UCSD-AML1 (cell line): ENCODE data around the gene CEMIP2.

ENCODE experiments used
- DNase-seq: peaks from one replicate; lab custom pipeline; 2025; ENCODE audit not compliant: unreplicated experiment; lab: John Stamatoyannopoulos, UW

The CEMIP2 gene

DNA sequence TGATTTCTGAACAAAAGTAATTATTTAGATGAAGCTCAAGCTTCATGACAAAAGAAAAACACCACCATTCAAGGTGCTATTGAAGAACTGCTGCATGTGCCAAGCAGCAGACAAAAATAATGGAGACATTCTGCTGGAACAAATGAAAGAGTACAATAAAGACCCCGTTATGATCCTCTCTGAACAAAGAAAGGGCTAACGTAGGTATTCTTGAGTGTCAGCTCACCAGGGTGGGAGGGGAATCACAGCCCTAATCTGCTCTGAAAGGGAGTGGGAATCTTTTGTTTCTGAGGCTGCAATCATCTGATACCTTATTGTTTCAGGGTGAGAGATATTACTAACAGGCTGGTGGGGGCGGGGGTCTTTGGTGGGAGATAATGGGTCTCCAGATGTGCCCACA is 15.4 kb downstream of the CEMIP2 start:
- DNase-seq: no peak

DNA sequence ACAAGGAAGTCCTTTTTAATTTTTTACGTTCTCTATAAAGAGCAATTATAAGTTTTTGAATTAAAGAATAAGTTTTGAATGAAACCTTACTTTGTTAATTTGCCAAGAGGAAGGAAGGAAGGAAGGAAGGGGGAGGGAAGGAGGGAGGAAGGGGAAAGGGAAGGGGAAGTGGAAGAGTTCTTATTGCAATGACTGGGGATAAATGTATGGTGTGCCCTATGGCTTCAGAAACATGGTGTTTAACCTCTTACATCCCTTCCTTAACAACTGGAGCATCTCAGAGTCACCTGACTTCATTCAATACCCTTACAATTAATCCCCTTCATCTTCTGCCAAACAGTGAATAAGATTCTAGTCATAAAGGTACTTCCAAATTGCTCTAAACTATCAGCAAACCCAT is 16.0 kb downstream of the CEMIP2 start:
- DNase-seq: no peak

- DNase-seq: no peak
Observed at GRCh38 chr9:71748280-71748743, 20.0 kb downstream of the CEMIP2 start.

- no peak for DNase-seq
Observed at GRCh38 chr9:71747576-71747975, 20.7 kb downstream of the CEMIP2 start.

DNA sequence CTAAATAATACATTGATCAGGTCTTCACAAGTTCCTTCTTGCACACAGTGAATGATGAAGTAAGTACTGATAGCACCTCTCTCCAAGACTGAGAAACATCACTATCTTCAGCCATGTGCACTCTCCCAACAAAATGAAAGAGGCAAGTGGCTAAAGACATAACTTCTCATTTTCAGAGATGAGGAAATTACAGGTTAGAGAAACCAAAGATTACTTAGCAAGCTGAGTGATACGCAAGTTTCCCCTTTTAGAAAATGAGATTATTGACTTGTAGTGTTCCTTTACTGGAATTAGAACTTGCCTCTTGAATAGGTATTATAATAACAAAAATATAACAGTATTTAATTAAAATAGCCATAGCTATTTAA is 21.6 kb downstream of the CEMIP2 start:
- no peak for DNase-seq

GRCh38 chr9:71746023-71746757 is 22.1 kb downstream of the CEMIP2 start:
- DNase-seq: no peak

DNA sequence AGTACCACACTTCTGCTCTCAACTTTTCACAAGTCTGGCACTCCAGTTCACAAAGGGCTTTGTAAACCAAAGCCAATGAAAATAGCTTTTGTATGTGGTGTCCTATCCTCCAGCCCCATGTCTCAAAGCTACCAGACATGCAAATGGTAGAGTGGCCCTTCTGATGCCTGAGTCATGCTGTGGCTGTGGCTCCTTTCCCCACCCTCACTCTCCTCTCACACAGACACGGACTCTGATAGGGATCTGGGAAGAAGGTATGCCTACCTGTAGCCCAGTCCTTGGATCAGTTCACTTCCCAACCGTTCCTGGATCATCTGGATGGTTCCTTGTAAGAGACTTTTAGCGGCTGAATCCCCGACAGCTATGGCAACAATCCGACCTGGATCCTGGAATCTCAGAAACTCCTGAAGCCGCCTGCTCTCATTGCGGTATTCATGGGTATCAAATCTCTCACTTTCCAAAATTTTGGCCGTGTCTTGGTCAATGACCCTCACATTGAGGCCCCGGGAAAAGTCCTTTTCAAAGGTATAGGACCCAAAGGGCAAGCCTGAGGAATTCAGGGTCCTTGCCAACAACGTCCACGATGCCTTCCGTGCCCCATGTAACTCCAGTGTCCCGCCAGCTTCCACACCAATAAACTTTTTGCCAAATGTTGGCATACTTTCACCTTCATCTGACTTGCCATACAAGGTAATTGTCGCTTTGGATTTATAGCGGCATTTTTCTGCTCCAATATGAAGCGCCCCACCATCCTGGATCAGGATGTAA is 23.4 kb downstream of the CEMIP2 start:
- no peak for DNase-seq

DNA sequence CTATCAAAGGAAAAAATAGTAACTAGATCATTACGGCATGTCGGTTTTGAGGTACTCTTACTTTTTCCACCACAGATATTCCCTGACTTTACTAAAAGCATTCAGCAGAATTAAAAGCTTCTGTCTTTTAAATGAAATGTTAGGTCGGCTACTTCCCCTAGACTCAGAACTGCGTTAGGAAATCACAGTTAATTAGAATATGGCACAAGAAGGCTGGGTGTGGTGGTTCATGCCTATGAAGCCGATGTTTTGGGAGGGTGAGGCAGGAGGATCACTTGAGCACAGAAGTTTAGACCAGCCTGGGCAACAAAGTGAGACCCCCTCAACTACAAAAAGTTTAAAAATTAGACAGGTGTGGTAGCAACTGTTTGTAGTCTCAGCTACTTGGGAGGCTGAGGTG is 24.4 kb downstream of the CEMIP2 start:
- no peak for DNase-seq

DNA sequence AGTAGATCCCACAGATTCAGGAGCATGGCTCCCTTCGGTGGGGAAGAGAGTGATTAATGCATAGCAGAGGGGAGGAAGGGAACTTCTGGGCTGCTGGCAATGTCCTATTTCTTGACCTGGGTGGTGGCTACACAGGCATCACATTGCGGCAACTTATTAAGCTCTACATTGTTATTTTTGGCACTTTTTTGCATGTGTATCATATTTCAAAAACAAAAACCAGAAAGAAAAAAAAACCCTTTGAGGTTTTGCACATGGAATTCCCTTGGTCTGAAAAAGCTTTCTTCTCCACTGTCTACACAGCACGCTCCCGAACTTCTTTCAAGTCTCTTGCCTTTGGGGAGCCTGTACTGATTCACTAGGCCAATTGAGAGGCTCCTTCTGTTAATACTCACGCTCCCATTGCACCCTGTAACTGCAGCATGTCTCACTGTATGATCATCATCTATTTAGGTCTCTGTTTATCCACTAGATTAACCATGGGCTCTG is 25.1 kb downstream of the CEMIP2 start:
- DNase-seq: no peak

GRCh38 chr9:71742703-71743102 is 25.6 kb downstream of the CEMIP2 start:
- no peak for DNase-seq

DNA sequence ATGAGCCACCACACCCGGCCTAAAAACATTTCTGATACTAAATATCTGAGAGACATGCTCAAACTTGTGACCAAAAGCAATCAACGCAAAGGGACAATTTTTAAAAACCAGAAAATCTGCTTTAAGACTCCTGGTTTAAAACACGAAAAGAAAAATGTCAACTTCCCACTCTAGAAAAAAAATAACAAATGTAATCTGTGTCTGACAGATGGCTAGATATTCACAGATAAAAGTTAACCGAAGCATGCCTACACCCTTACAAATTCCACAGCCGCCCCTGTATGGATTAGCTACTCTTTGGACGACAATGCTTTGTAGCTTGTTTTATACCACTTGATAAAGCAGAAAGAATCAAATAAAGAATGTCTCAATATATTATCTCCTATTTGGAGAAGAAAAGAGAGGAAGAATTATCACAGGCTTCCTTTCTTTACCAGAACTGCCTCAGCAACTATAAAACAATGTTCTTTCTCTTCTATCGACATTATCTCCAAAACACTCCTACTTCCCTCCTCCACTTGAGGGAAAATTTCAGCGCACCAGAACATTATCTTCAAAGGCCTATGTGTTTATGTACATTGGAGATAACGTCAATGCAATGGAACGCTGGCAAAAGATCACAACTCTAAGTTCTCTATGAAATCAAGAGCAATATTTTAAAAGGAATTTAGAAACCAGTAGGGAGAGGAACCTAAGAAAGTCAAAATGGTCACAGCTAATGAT is 26.2 kb downstream of the CEMIP2 start:
- DNase-seq: no peak

GRCh38 chr9:71740199-71740598 is 28.1 kb downstream of the CEMIP2 start:
- no peak for DNase-seq

DNA sequence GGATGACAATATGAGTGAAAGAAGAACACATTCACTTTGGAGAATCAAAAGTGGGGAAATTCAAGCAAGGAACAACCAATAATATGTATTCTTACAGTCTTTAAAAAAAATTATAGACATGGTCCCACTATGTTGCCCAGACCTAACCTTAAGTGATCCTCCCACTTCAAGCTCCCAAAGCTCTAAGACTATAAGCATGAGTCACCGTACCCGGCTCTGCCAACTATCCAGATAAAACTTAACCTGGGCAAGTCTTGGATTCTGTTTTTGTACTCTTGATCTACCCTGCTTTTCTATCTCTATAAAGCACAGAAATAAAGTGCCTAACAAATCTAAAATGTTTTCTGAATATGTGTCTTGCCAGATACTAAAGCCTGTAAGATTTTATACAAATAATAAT is 30.9 kb downstream of the CEMIP2 start:
- DNase-seq: no peak

- no peak for DNase-seq
Observed at GRCh38 chr9:71736236-71736635, 32.1 kb downstream of the CEMIP2 start.

DNA sequence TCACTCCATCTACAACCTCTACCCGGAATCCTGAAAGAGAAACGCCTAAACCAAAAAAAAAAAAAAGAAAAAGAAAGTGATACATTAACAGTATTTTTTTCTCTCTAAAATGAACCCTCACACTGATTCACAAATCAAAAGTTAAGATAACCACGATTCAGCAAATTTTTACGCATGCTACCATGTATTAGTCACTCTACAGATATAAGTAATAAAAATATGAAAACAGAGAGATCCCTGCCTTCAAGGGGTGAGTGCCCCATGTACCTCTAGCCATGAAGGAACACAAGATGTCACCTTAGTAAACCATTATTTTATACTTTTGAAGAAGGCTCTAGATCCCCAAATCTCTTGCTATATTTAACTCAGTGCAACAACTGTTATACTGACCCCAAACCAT is 33.4 kb downstream of the CEMIP2 start:
- DNase-seq: no peak

DNA sequence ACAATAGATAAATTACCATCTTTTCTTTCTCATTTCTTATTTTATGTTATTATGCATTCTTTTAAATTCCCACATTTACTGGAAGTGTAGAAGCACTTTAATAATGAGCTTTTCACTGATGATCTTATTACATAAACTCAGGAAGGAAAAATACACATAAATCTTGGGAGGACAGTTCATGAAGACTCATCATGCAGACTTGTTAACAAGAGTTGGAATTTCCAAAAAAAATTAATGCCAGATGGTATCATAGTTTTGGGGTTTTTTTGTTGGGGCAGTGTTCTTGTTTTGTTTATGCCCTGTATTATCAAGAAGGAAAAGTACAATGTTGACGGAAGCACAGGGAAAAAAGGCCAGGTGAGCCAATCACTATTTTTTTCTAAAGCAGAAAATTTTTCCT is 35.1 kb downstream of the CEMIP2 start:
- DNase-seq: no peak

DNA sequence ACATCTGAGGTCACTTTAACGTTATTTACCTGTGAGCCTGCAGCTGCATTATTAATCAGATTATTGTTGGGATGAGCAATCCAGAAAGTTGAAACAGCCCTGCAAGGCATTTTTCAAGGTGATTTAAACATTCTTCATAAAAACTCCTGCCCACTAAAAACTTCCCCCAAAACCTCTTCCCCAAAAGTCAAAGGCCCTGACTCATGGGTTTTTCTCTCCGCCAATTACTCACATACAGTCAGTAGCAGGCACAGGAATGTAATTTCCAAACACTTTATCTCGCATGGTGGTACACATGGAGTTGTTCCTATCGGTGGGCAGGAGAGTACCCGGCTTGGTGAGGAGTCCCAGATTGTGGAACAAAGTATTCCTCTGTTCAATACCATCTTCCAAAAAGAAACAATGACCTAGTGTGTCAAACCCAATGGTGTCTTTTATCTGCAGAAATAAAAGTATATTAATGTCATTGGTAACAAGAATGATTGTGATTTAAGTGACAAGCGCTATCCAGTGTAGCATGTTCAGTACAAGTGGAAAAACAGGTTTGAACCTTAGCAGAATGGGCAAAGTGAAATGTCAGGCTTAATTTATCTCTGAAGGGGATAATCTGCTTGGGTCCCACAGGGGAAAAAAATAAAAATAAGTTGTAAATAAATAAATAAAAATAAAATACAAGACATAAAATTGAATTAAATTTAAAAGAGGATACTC is 38.3 kb downstream of the CEMIP2 start:
- DNase-seq: no peak

DNA sequence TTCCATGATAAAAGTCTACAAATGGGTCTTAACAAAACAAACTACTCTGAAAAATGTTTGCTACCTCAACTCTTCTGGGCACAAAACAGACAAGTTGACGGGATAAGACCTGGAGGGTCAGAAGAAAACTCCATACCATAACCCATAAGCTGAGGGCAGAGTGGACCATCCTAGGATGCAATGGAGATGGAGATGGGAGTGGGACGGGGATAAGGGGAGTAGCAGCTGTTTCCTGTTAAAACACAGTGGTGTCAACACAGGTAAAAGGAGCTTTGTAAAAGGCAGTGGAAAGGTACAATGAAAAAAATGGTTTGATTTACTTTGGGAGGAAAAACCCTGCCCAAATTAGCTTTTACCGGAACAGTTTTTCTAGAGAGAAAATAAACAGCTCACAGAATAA is 41.6 kb downstream of the CEMIP2 start:
- no peak for DNase-seq

- no peak for DNase-seq
Observed at GRCh38 chr9:71725590-71726338, 42.5 kb downstream of the CEMIP2 start.

DNA sequence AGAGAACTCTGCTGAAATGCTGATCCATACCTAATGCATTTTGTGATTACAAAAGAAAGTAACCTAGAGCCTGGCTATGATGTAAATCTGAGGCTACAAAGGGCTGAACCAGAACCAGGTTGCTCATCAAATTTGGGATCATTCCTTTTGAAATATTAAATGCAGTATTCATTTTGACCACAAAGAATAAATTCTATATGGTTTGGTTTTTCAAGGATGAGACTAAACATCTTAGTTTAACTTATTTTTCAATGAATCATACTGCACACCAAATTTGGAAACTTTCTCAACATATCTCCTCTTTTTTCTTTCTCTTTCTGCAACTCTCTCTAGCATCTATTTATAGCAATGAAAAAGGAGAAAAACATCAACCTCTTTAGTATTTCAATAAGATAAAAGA is 46.5 kb downstream of the CEMIP2 start:
- no peak for DNase-seq
